VCaP (cell line): ENCODE measurements around the gene PCDHB10.

Source experiments
- H3K27ac ChIP-seq: fragments of 450-650 bp; 2 replicates; pipeline ENCODE4 v1.5.1; 2017
- CTCF ChIP-seq: fragments of 450-650 bp; conservative IDR thresholded peaks from 2 replicates; pipeline ENCODE4 v1.5.1; 2017; ENCODE audit warnings: mild to moderate bottlenecking, moderate library complexity

Gene PCDHB10

DNA sequence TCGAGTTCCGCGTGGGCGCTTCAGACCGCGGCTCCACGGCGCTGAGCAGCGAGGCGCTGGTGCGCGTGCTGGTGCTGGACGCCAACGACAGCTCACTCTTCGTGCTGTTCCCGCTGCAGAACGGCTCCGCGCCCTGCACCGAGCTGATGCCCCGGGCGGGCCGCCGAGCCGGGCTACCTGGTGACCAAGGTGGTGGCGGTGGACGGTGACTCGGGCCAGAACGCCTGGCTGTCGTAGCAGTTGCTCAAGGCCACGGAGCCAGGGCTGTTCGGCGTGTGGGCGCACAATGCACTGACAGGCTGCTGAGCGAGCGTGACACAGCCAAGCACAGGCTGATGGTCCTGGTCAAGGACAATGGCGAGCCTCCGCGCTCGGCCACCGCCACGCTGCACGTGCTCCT lies 49.3 kb downstream of the PCDHB10 start:
- no peak for TF ChIP-seq CTCF

More for the DNA sequence above, 49.3 kb downstream of the PCDHB10 start:
- H3K27ac ChIP-seq = no peak overlapping the region
